H1 (cell line): Measurements from ENCODE around the gene LDAH. TPM values are rescaled to one million over a fixed set of nuclear protein-coding genes. Genes with fewer than 3 reads are reported as not detected.

ENCODE experiments used
- CTCF ChIA-PET: fragments of 300-600 bp; sonication (Branson Sonifier 250); formaldehyde crosslinking; loops from one replicate; lab custom pipeline; 2021; ENCODE audit not compliant: partially characterized antibody; lab: Charles Lee
- POLR2A ChIA-PET: fragments of 300-600 bp; sonication (Branson Sonifier 250); formaldehyde crosslinking; loops from one replicate; lab custom pipeline; 2021; ENCODE audit warnings: inconsistent platforms; ENCODE audit not compliant: partially characterized antibody; lab: Charles Lee
- DNase-seq, 2 experiments: peaks; one replicate each; pipeline versions ENCODE4 v3.0.0 to v3.0.0-alpha.2; 2010 to 2022; ENCODE audit warnings: low spot score in 2 of 2, low read depth in 1 of 2, mixed read lengths in 1 of 2
- FAIRE-seq: peaks from 2 replicates; lab custom pipeline; 2011; peaks lifted over from hg19 to GRCh38; lab: Jason Lieb, UNC
- H2AFZ ChIP-seq: 2 replicates; pipeline ENCODE4 v1.8.1; 2012; ENCODE audit warnings: low read length, inconsistent platforms
- H2AK5ac ChIP-seq: 2 replicates; pipeline ENCODE4 v1.6.1; 2013; ENCODE audit warnings: low read depth, low read length
- H2BK120ac ChIP-seq: replicated peaks from 2 replicates; pipeline ENCODE3; 2013; ENCODE audit warnings: low read depth, low read length, inconsistent platforms
- H2BK12ac ChIP-seq: 2 replicates; pipeline ENCODE4 v1.6.1; 2013; ENCODE audit warnings: low read depth, low read length
- H2BK15ac ChIP-seq: 2 replicates; pipeline ENCODE4 v1.6.1; 2013; ENCODE audit warnings: low read length
- H2BK20ac ChIP-seq: 2 replicates; pipeline ENCODE4 v1.6.1; 2013; ENCODE audit warnings: low read length
- H2BK5ac ChIP-seq: 2 replicates; pipeline ENCODE4 v1.6.1; 2013; ENCODE audit warnings: low read depth, low read length
- H3K14ac ChIP-seq: 2 replicates; pipeline ENCODE4 v1.6.1; 2013; ENCODE audit warnings: inconsistent platforms; ENCODE audit not compliant: insufficient read length
- H3K18ac ChIP-seq: 2 replicates; pipeline ENCODE4 v1.6.1; 2013; ENCODE audit warnings: low read length; ENCODE audit errors: extremely low read depth
- H3K23ac ChIP-seq: 2 replicates; pipeline ENCODE4 v1.6.1; 2013; ENCODE audit warnings: inconsistent platforms; ENCODE audit not compliant: insufficient read length
- H3K23me2 ChIP-seq: 2 replicates; pipeline ENCODE4 v1.6.1; 2013; ENCODE audit warnings: low read depth, low read length
- H3K27ac ChIP-seq: 2 replicates; pipeline ENCODE4 v1.6.1; 2011; ENCODE audit warnings: low read depth, low read length, inconsistent platforms
- H3K27me3 ChIP-seq, 4 experiments: replicated peaks in 1 of 4; 1 replicate in 1 of 4; 2 replicates in 3 of 4; pipeline versions ENCODE4 v1.6.1 to v1.8.1; 2011 to 2013; ENCODE audit warnings: low read length in 3 of 4, mild to moderate bottlenecking in 3 of 4, inconsistent platforms in 2 of 4, mixed read lengths in 2 of 4, moderate library complexity in 1 of 4; ENCODE audit not compliant: control insufficient read depth in 3 of 4, insufficient read depth in 3 of 4; ENCODE audit errors: extremely low read depth in 1 of 4
- H3K36me3 ChIP-seq, 4 experiments: 2 replicates each; pipeline versions ENCODE4 v1.6.1 to v1.8.1; 2011 to 2013; ENCODE audit warnings: mild to moderate bottlenecking in 4 of 4, low read length in 3 of 4, moderate library complexity in 2 of 4, control low read depth in 1 of 4, inconsistent platforms in 1 of 4; ENCODE audit not compliant: insufficient read depth in 4 of 4, control insufficient read depth in 2 of 4
- H3K4ac ChIP-seq: replicated peaks from 2 replicates; pipeline ENCODE3; 2013; ENCODE audit warnings: low read length, low read depth, mixed read lengths, inconsistent platforms; ENCODE audit not compliant: insufficient read length
- H3K4me1 ChIP-seq, 4 experiments: replicated peaks in 1 of 4; 1 replicate in 1 of 4; 2 replicates in 3 of 4; pipeline versions ENCODE4 v1.6.1 to v1.8.1; 2011 to 2013; ENCODE audit warnings: low read length in 3 of 4, inconsistent platforms in 2 of 4, mixed read lengths in 1 of 4; ENCODE audit not compliant: insufficient read depth in 4 of 4, control insufficient read depth in 3 of 4
- H3K4me2 ChIP-seq, 2 experiments: 2 replicates each; pipeline versions ENCODE4 v1.6.1 to v1.8.1; 2011 to 2013; ENCODE audit warnings: low read depth in 2 of 2, low read length in 2 of 2, control low read depth in 1 of 2, inconsistent platforms in 1 of 2, mild to moderate bottlenecking in 1 of 2; ENCODE audit not compliant: insufficient read depth in 1 of 2
- H3K4me3 ChIP-seq, 4 experiments: fragments of 200-600, 300-600 bp in 1 of 4; sonication (generic), shearing (Covaris generic), sonication (Bioruptor Twin) in 1 of 4; 2 replicates each; pipeline versions ENCODE4 v1.5.1 to v1.8.1; 2011 to 2016; ENCODE audit warnings: low read length in 4 of 4, low read depth in 3 of 4, control low read depth in 2 of 4, inconsistent platforms in 2 of 4, mild to moderate bottlenecking in 2 of 4, mixed read lengths in 1 of 4, moderate library complexity in 1 of 4; ENCODE audit not compliant: insufficient read depth in 2 of 4; ENCODE audit errors: extremely low read depth in 1 of 4
- H3K56ac ChIP-seq: replicated peaks from 2 replicates; pipeline ENCODE3; 2013; ENCODE audit warnings: low read depth, mild to moderate bottlenecking, mixed read lengths, low read length, inconsistent platforms; ENCODE audit not compliant: insufficient read length
- H3K79me1 ChIP-seq: 2 replicates; pipeline ENCODE4 v1.6.1; 2013; ENCODE audit warnings: low read depth, low read length, control low read depth
- H3K79me2 ChIP-seq, 2 experiments: 2 replicates each; pipeline versions ENCODE4 v1.6.1 to v1.8.1; 2012 to 2013; ENCODE audit warnings: low read length in 2 of 2, mild to moderate bottlenecking in 2 of 2, inconsistent platforms in 1 of 2; ENCODE audit not compliant: insufficient read depth in 2 of 2, control insufficient read depth in 1 of 2
- H3K9ac ChIP-seq, 4 experiments: replicated peaks in 1 of 4; 1 replicate in 1 of 4; 2 replicates in 3 of 4; pipeline versions ENCODE4 v1.6.1 to v1.8.1; 2011 to 2013; ENCODE audit warnings: low read depth in 3 of 4, low read length in 3 of 4, control low read depth in 2 of 4, mild to moderate bottlenecking in 2 of 4, moderate library complexity in 2 of 4, inconsistent platforms in 1 of 4; ENCODE audit errors: extremely low read depth in 1 of 4
- H3K9me3 ChIP-seq, 2 experiments: 2 replicates each; pipeline versions ENCODE4 v1.6.1 to v1.8.1; 2012 to 2013; ENCODE audit warnings: mild to moderate bottlenecking in 2 of 2, moderate library complexity in 2 of 2, control low read depth in 1 of 2, inconsistent platforms in 1 of 2, low read depth in 1 of 2, low read length in 1 of 2, mixed read lengths in 1 of 2; ENCODE audit not compliant: insufficient read depth in 2 of 2
- H4K20me1 ChIP-seq, 2 experiments: replicated peaks in 1 of 2; 2 replicates each; pipeline versions ENCODE3 to v1.8.1; 2011 to 2013; ENCODE audit warnings: inconsistent platforms in 2 of 2, low read length in 2 of 2, mild to moderate bottlenecking in 1 of 2; ENCODE audit not compliant: insufficient read depth in 2 of 2, control insufficient read depth in 1 of 2
- H4K5ac ChIP-seq: 2 replicates; pipeline ENCODE4 v1.6.1; 2013; ENCODE audit warnings: low read length, low read depth, mixed read lengths, inconsistent platforms; ENCODE audit not compliant: insufficient read length
- H4K8ac ChIP-seq: 2 replicates; pipeline ENCODE4 v1.8.0; 2013; ENCODE audit warnings: mild to moderate bottlenecking, moderate library complexity, low read length, inconsistent platforms; ENCODE audit not compliant: insufficient read depth; ENCODE audit errors: extremely low read depth
- H4K91ac ChIP-seq: replicated peaks from 2 replicates; pipeline ENCODE3; 2013; ENCODE audit warnings: low read length, mixed read lengths, inconsistent platforms; ENCODE audit not compliant: insufficient read length
- BRCA1 ChIP-seq: IDR thresholded peaks from 2 replicates; pipeline ENCODE4 v1.6.1; 2012; ENCODE audit warnings: low read depth, low read length, improper control_type of control experiment
- MAX ChIP-seq: IDR thresholded peaks from 2 replicates; pipeline ENCODE4 v1.6.1; 2012; ENCODE audit warnings: inconsistent platforms
- POU5F1 ChIP-seq: IDR thresholded peaks from 2 replicates; pipeline ENCODE4 v1.6.1; 2011; ENCODE audit warnings: low read depth, mild to moderate bottlenecking, low read length, moderate library complexity
- RBBP5 ChIP-seq: IDR thresholded peaks from 2 replicates; pipeline ENCODE4 v1.7.1; 2012; ENCODE audit warnings: low read depth, mild to moderate bottlenecking, inconsistent platforms, low read length, moderate library complexity, borderline replicate concordance
- SP4 ChIP-seq: IDR thresholded peaks from 2 replicates; pipeline ENCODE4 v1.6.1; 2012; ENCODE audit warnings: low read length, inconsistent platforms
- WGBS, 2 experiments: shearing (Covaris generic) in 1 of 2; methylation state at CpG; one replicate each; pipeline versions ENCODE4 v1.1.6 to v1.1.7; 2013 to 2015; ENCODE audit warnings: low lambda C conversion rate in 2 of 2, mixed read lengths in 2 of 2, inconsistent platforms in 1 of 2, low coverage in 1 of 2, missing lambda C conversion rate in 1 of 2; ENCODE audit not compliant: insufficient replicate concordance in 2 of 2, insufficient coverage in 1 of 2, insufficient read length in 1 of 2; ENCODE audit errors: extremely low coverage in 1 of 2, missing lambda C conversion rate in 1 of 2; 5-methylcytosine and 5-hydroxymethylcytosine counted together
- polyA plus RNA-seq, 7 experiments: library from polyadenylated mRNA; depleted of rRNA in 3 of 7; stranded (reverse) in 5 of 7; unstranded in 2 of 7; fragments of >200 nt in 5 of 7; fragments of 200-250 nt in 2 of 7; gene quantifications; 1 replicate in 5 of 7; 2 replicates in 1 of 7; 4 replicates in 1 of 7; pipeline versions ENCODE4 v1.2.1 to v1.2.3, GENCODE V29; 2011 to 2013; ENCODE audit warnings: missing spikeins in 2 of 7, mixed read lengths in 2 of 7
- total RNA-seq: library from RNA; stranded (reverse); fragmentation: NEBNext Ultra II Directional; extraction: Animal tissue kit (Norgen Biotek cat#: 25700); gene quantifications from 2 replicates; pipeline ENCODE4 v1.2.1, GENCODE V29; 2021

LDAH gene
- total and polyA plus RNA-seq, 2 of the 8 experiments (the other 6 are each of a cell fraction or from before 2014, with no cell fraction given), result 10.9 to 26.3 TPM

GRCh38 chr2:20806286-20806685 is 16.6 kb downstream of the LDAH start:
- Histone ChIP-seq H3K4ac (no peak overlapping the region), H4K20me1 (peaks cover 0 to 3% of the 10 kb centered on the region in 2 experiments), H3K9ac (no peak overlapping the region), H2AK5ac (no peak overlapping the region), H4K5ac (no peak overlapping the region), H3K56ac (no peak overlapping the region), H3K14ac (no peak overlapping the region), H2BK12ac (no peak overlapping the region), H3K4me3 (no peak overlapping the region), H3K4me2 (no peak overlapping the region), H3K23ac (no peak overlapping the region), H3K4me1 (no peaks in the 10 kb centered on the region), H2BK5ac (no peak overlapping the region), H2BK15ac (no peak overlapping the region), H3K27me3 (no peaks in the 10 kb centered on the region), H3K79me1 (no peaks in the 10 kb centered on the region; the same call in 1 of the 2 replicates), H2BK20ac (no peak overlapping the region), H2AFZ (no peak overlapping the region), H3K36me3 (no peaks in the 10 kb centered on the region), H2BK120ac (no peak overlapping the region), H3K9me3 (no peaks in the 10 kb centered on the region), H3K23me2 (no peaks in the 10 kb centered on the region; the same call in 1 of the 2 replicates), H3K18ac (no peak overlapping the region), H4K8ac (no peak overlapping the region), H4K91ac (no peak overlapping the region), H3K79me2 (peaks cover 0 to 11% of the 10 kb centered on the region in 2 experiments; a peak in 2 of 4 replicates), H3K27ac (no peak overlapping the region)
- WGBS, 2 experiments, result 100% methylated on average over 1 of the region's 1 CpG; no CpG with 5 or more reads in 1 of the 2 experiments
- DNase-seq, result no peak
- no peak for FAIRE-seq
- ChIA-PET CTCF (no interaction called here), POLR2A (no interaction called here)
- no peak for TF ChIP-seq RBBP5
- TF ChIP-seq MAX, result no peak
- no peak for TF ChIP-seq POU5F1
- TF ChIP-seq BRCA1, result no peak
- no peak for TF ChIP-seq SP4
